Naive thymus-derived CD8-positive, alpha-beta T cell (primary cell): ENCODE data around the gene PDZK1IP1. TPM values are rescaled to one million over a fixed set of nuclear protein-coding genes. Genes with fewer than 3 reads are reported as not detected.
"Not testable (repeated sequence)": the region's sequence is repeated elsewhere in the genome, so short reads cannot be mapped to it uniquely, and the experiment has no call there.

ENCODE experiments used
- ATAC-seq, 2 donors: fragments of 150-1000 bp; cut with Tn5 transposase in 1 of 2; sonication (Bioruptor Pico), chemical (Tn5 transposase) in 1 of 2; 1 replicate in 1 of 2; 2 replicates in 1 of 2; pipeline ENCODE4 v1.10.0; 2021; ENCODE audit warnings: mild to moderate bottlenecking in 2 of 2, moderate library complexity in 2 of 2
- POLR2A ChIA-PET: fragments of 350-600 bp; sonication (Branson Sonifier 250); formaldehyde crosslinking; loops from one replicate; lab custom pipeline; 2021; ENCODE audit warnings: antibody characterized with exemption; lab: Charles Lee
- DNase-seq, 10 donors: peaks; one replicate each; pipeline versions ENCODE4 v3.0.0 to v3.0.0-alpha.2; 2020 to 2022
- H3K27ac Mint-ChIP-seq, 10 donors: one replicate each; pipeline ENCODE4 v1.8.0; 2020 to 2022; ENCODE audit warnings: mild to moderate bottlenecking in 10 of 10, mixed read lengths in 10 of 10, moderate library complexity in 4 of 10, inconsistent platforms in 1 of 10
- H3K27me3 Mint-ChIP-seq, 5 donors: one replicate each; pipeline ENCODE4 v1.8.0; 2021 to 2022; ENCODE audit warnings: mixed read lengths in 5 of 5
- H3K36me3 Mint-ChIP-seq, 3 donors: one replicate each; pipeline ENCODE4 v1.8.0; 2020 to 2022; ENCODE audit warnings: mixed read lengths in 3 of 3, mild to moderate bottlenecking in 2 of 3, inconsistent platforms in 1 of 3
- H3K4me1 Mint-ChIP-seq, 4 donors: one replicate each; pipeline ENCODE4 v1.8.0; 2021 to 2022; ENCODE audit warnings: mixed read lengths in 4 of 4
- H3K4me3 Mint-ChIP-seq, 10 donors: one replicate each; pipeline ENCODE4 v1.8.0; 2020 to 2022; ENCODE audit warnings: mild to moderate bottlenecking in 10 of 10, mixed read lengths in 10 of 10, moderate library complexity in 6 of 10, inconsistent platforms in 1 of 10
- H3K9me3 Mint-ChIP-seq, 9 donors: one replicate each; pipeline ENCODE4 v1.8.0; 2020 to 2022; ENCODE audit warnings: mixed read lengths in 9 of 9, mild to moderate bottlenecking in 3 of 9, inconsistent platforms in 1 of 9, moderate library complexity in 1 of 9
- polyA plus RNA-seq, 3 donors: library from polyadenylated mRNA; unstranded; fragments of 300-500 nt; fragmentation: Illumina TruSeq; gene quantifications; one replicate each; pipeline ENCODE4 v1.2.3, GENCODE V29; 2021
- total RNA-seq, 8 experiments: library from RNA in 2 of 8; stranded (reverse) in 2 of 8; gene quantifications; one replicate each; pipeline ENCODE4 v1.2.3 and lab custom pipeline; 2021 to 2026

Gene PDZK1IP1
- total and polyA plus RNA-seq, 5 experiments from 2014 or later, result not detected

- H3K27me3 Mint-ChIP-seq, result peaks cover 23 to 43% (median 25%) of the 10 kb centered on the region in 5 donors
- ATAC-seq, result no peak
- H3K4me1 Mint-ChIP-seq, result no peaks in the 10 kb centered on the region
- no peak overlapping the region for H3K27ac Mint-ChIP-seq
- POLR2A ChIA-PET, result no interaction called here
- H3K9me3 Mint-ChIP-seq, result peaks cover 0 to 15% (median 5%) of the 10 kb centered on the region in 9 donors
- peaks cover 0 to 7% (median 0%) of the 10 kb centered on the region in 3 donors for H3K36me3 Mint-ChIP-seq
- DNase-seq, result no peak
- H3K4me3 Mint-ChIP-seq, result no peak overlapping the region
These were observed 29.1 kb downstream of the PDZK1IP1 start for GRCh38 chr1:47160716-47161115.

- H3K27ac Mint-ChIP-seq, POLR2A ChIA-PET: not testable (repeated sequence)
- H3K27me3 Mint-ChIP-seq, result peaks cover 22 to 49% (median 30%) of the 10 kb centered on the region in 5 donors
These were observed 31.9 kb downstream of the PDZK1IP1 start for GRCh38 chr1:47157957-47158356.

GRCh38 chr1:47156457-47156856, 33.4 kb downstream of the PDZK1IP1 start:
- H3K4me3 Mint-ChIP-seq, H3K27ac Mint-ChIP-seq, ATAC-seq, H3K4me1 Mint-ChIP-seq, DNase-seq, POLR2A ChIA-PET: not testable (repeated sequence)
- H3K9me3 Mint-ChIP-seq, result peaks cover 0 to 35% (median 13%) of the 10 kb centered on the region in 9 donors
- peaks cover 0 to 19% (median 0%) of the 10 kb centered on the region in 3 donors for H3K36me3 Mint-ChIP-seq
- peaks cover 25 to 49% (median 29%) of the 10 kb centered on the region in 5 donors for H3K27me3 Mint-ChIP-seq

More at GRCh38 chr1:47157957-47158356, 31.9 kb downstream of the PDZK1IP1 start:
- Mint-ChIP-seq H3K9me3 (peaks cover 0 to 31% (median 13%) of the 10 kb centered on the region in 9 donors), H3K36me3 (peaks cover 0 to 19% (median 0%) of the 10 kb centered on the region in 3 donors)
- not testable (repeated sequence) for ATAC-seq, H3K4me1 Mint-ChIP-seq, DNase-seq, H3K4me3 Mint-ChIP-seq

- H3K27ac Mint-ChIP-seq, ATAC-seq, H3K4me3 Mint-ChIP-seq, H3K9me3 Mint-ChIP-seq, H3K4me1 Mint-ChIP-seq, DNase-seq, H3K36me3 Mint-ChIP-seq, POLR2A ChIA-PET: not testable (repeated sequence)
- H3K27me3 Mint-ChIP-seq, result peaks cover 22 to 62% (median 40%) of the 10 kb centered on the region in 5 donors
These were observed 40.7 kb downstream of the PDZK1IP1 start for GRCh38 chr1:47149162-47149561.

- POLR2A ChIA-PET, result no interaction called here
- Mint-ChIP-seq H3K4me3 (no peak overlapping the region), H3K4me1 (peaks cover 0 to 2% (median 0%) of the 10 kb centered on the region in 4 donors)
These were observed 42.6 kb downstream of the PDZK1IP1 start for GRCh38 chr1:47147047-47147785.

GRCh38 chr1:47146495-47146894, 43.3 kb downstream of the PDZK1IP1 start:
- H3K9me3 Mint-ChIP-seq, DNase-seq, H3K4me1 Mint-ChIP-seq, ATAC-seq, H3K4me3 Mint-ChIP-seq, H3K27ac Mint-ChIP-seq, H3K36me3 Mint-ChIP-seq, POLR2A ChIA-PET: not testable (repeated sequence)
- H3K27me3 Mint-ChIP-seq, result peaks cover 11 to 52% (median 31%) of the 10 kb centered on the region in 5 donors

More at GRCh38 chr1:47147047-47147785, 42.6 kb downstream of the PDZK1IP1 start:
- H3K27me3 Mint-ChIP-seq, result peaks cover 15 to 52% (median 33%) of the 10 kb centered on the region in 5 donors
- ATAC-seq (no peak), DNase-seq (no peak)
- no peaks in the 10 kb centered on the region for H3K36me3 Mint-ChIP-seq
- H3K9me3 Mint-ChIP-seq, result no peaks in the 10 kb centered on the region
- H3K27ac Mint-ChIP-seq, result no peak overlapping the region

GRCh38 chr1:47143654-47144053, 46.2 kb downstream of the PDZK1IP1 start:
- H3K27ac Mint-ChIP-seq, H3K4me3 Mint-ChIP-seq, ATAC-seq, DNase-seq, POLR2A ChIA-PET, H3K9me3 Mint-ChIP-seq, H3K4me1 Mint-ChIP-seq, H3K36me3 Mint-ChIP-seq: not testable (repeated sequence)
- peaks cover 6 to 29% (median 17%) of the 10 kb centered on the region in 5 donors for H3K27me3 Mint-ChIP-seq

- H3K27ac Mint-ChIP-seq, POLR2A ChIA-PET, H3K4me1 Mint-ChIP-seq, H3K9me3 Mint-ChIP-seq, DNase-seq, H3K36me3 Mint-ChIP-seq, H3K4me3 Mint-ChIP-seq, ATAC-seq: not testable (repeated sequence)
- H3K27me3 Mint-ChIP-seq, result peaks cover 3 to 21% (median 12%) of the 10 kb centered on the region in 5 donors
These were observed 49.5 kb downstream of the PDZK1IP1 start for GRCh38 chr1:47140358-47140757.

- H3K4me1 Mint-ChIP-seq, result no peaks in the 10 kb centered on the region
- POLR2A ChIA-PET, result no interaction called here
- H3K27ac Mint-ChIP-seq, result no peak overlapping the region
- ATAC-seq, result no peak
- H3K4me3 Mint-ChIP-seq, result no peak overlapping the region
- DNase-seq, result peak in 1 of 10 donors; percentile 43
- H3K27me3 Mint-ChIP-seq, result peaks cover 3 to 21% (median 12%) of the 10 kb centered on the region in 5 donors
- H3K9me3 Mint-ChIP-seq, result no peaks in the 10 kb centered on the region
- no peaks in the 10 kb centered on the region for H3K36me3 Mint-ChIP-seq
These were observed 51.8 kb downstream of the PDZK1IP1 start for GRCh38 chr1:47137925-47138615.

GRCh38 chr1:47137198-47137597, 52.6 kb downstream of the PDZK1IP1 start, which contains the start of gene CYP4A22:
TSS of gene CYP4A22 (plus strand) at chr1:47137441. CDS start at chr1:47137486, 45 bp downstream.
- Mint-ChIP-seq H3K9me3 (peaks cover 0 to 4% (median 0%) of the 10 kb centered on the region in 9 donors), H3K36me3 (no peaks in the 10 kb centered on the region), H3K27me3 (peaks cover 5 to 17% (median 11%) of the 10 kb centered on the region in 5 donors), H3K27ac (no peak within 1 kb of the TSS), H3K4me3 (no peak within 1 kb of the TSS), H3K4me1 (no peaks in the 10 kb centered on the region)
- POLR2A ChIA-PET, result no interaction called here
- ATAC-seq, result no peak
- DNase-seq, result no peak
